ENCODE results near the gene UGT1A10.

- TF ChIP-seq CTCF (IDR thresholded peaks at IDR 0.05) = no peak
- TF ChIP-seq ZFX (IDR thresholded peaks at IDR 0.05; ENCODE audit: borderline replicate concordance) = no peak
Measured at GRCh38 chr2:233639860-233640259, 3.6 kb downstream of the UGT1A10 start.
